Heart right ventricle (tissue), 16 donors: ENCODE data around the gene KPNB1. TPM values are rescaled to one million over a fixed set of nuclear protein-coding genes. Genes with fewer than 3 reads are reported as not detected.
A peak's percentile ranks its signal among the peaks of the same experiment; 100 is the strongest.

Experiments used
- ATAC-seq, 8 donors: fragments of 200-7000 bp; cut with Tn5 transposase; one replicate each; pipeline ENCODE4 v1.9.1; 2020; ENCODE audit warnings: mild to moderate bottlenecking in 8 of 8, moderate library complexity in 8 of 8, moderate number of reproducible peaks in 1 of 8
- DNase-seq, 2 donors: peaks; one replicate each; pipeline ENCODE4 v3.0.0-alpha.2; 2020
- H3K27ac ChIP-seq, 10 donors: fragments of 200-600 bp; sonication (generic) in 2 of 10; one replicate each; pipeline versions ENCODE4 v1.5.0 to v1.8.0; 2020 to 2022; ENCODE audit warnings: mild to moderate bottlenecking in 3 of 10
- H3K27me3 ChIP-seq, 7 donors: fragments of 200-600 bp; one replicate each; pipeline ENCODE4 v1.8.0; 2021 to 2022; ENCODE audit warnings: mild to moderate bottlenecking in 2 of 7
- H3K36me3 ChIP-seq, 9 donors: fragments of 200-600 bp; sonication (generic) in 1 of 9; one replicate each; pipeline versions ENCODE4 v1.5.0 to v1.8.0; 2020 to 2022; ENCODE audit warnings: mild to moderate bottlenecking in 2 of 9
- H3K4me1 ChIP-seq, 9 donors: fragments of 200-600 bp; sonication (generic) in 1 of 9; one replicate each; pipeline versions ENCODE4 v1.5.0 to v1.8.0; 2020 to 2022; ENCODE audit warnings: mild to moderate bottlenecking in 4 of 9
- H3K4me3 ChIP-seq, 10 donors: fragments of 200-600 bp; sonication (generic) in 2 of 10; one replicate each; pipeline versions ENCODE4 v1.5.0 to v1.8.0; 2020 to 2022; ENCODE audit warnings: mild to moderate bottlenecking in 7 of 10, moderate library complexity in 2 of 10
- H3K9me3 ChIP-seq, 11 donors: fragments of 200-600 bp in 10 of 11; sonication (generic) in 2 of 11; one replicate each; pipeline versions ENCODE4 v1.5.0 to v1.8.0; 2013 to 2022; ENCODE audit warnings: mild to moderate bottlenecking in 2 of 11, control low read depth in 1 of 11, moderate library complexity in 1 of 11
- CTCF ChIP-seq, 9 donors: fragments of 200-600 bp; sonication (generic) in 2 of 9; IDR thresholded peaks; one replicate each; pipeline versions ENCODE4 v1.5.0 to v1.8.0; 2021 to 2022; ENCODE audit warnings: antibody characterized with exemption in 9 of 9, mild to moderate bottlenecking in 5 of 9, moderate library complexity in 1 of 9
- WGBS, 2 donors: extraction: QIAGEN DNeasy Blood & Tissue Kit; methylation state at CpG; one replicate each; pipeline ENCODE4 v1.1.7; 2013; ENCODE audit warnings: inconsistent platforms in 1 of 2; 5-methylcytosine and 5-hydroxymethylcytosine counted together
- intact Hi-C, 10 donors: fragments of 100-400 bp; cut with DNase I; formaldehyde crosslinking; loops; one replicate each; pipeline versions ENCODE4 v1.11.1 to v1.14.2; 2022
- polyA plus RNA-seq, 2 donors: library from polyadenylated mRNA; stranded (reverse); fragments of 200-250 nt; gene quantifications; one replicate each; pipeline ENCODE4 v1.2.3, GENCODE V29; 2013
- total RNA-seq, 10 donors: library from RNA; stranded (reverse); fragmentation: NEBNext Ultra II Directional in 3 of 10; extraction: Animal tissue kit (Norgen Biotek cat#: 25700) in 3 of 10; gene quantifications; one replicate each; pipeline versions ENCODE4 v1.2.1 to v1.2.4, GENCODE V29; 2021 to 2023
- donor health status: Arrhythmogenic right ventricular cardiomyopathy.
- donor health status: ischemic (EF 13 %, LVEDD 7.1; RV severe dilation, severe dysfunction).
- donor health status: healthy with polysubstance abuse.
- donor health status: DM: no; HTN: yes; CAD: no.
- donor health status: DM: no; HTN: no; CAD: no.
- donor health status: ischemic (EF 25% LVEDD 6.9; RV normal size, moderate dysfunction).
- donor health status: ischemic (EF 25% LVEDD 5.7; RV mildly dilated, moderate dysfunction).
- donor health status: healthy.
- donor health status: DM: yes; HTN: yes; CAD: no.
- donor health status: Ischemic cardiomyopathy.
- donor health status: ischemic (EF 35%, LVEDD 5.7; RV mildly dilated, moderate dysfunction).
- donor health status: nonischemic (EF 11% LVEDD 7.7; RV severe dilation, severe dysfunction).
- donor health status: DM: yes; HTN: yes; CAD: no.
- donor health status: PGD.
- donor health status: ischemic (EF 29% LVEDD 5.4; RV normal size, mild dysfunction).
- donor health status: nonischemic (EF 23%, LVEDD 6.1; RV moderate dilation, normal function).

The KPNB1 gene
- total and polyA plus RNA-seq, 12 donors = 30.6 to 236 (median 182) TPM

- DNase-seq = no peak
- H3K27me3 ChIP-seq = no peaks in the 10 kb centered on the region
- peaks cover 0 to 55% (median 25%) of the 10 kb centered on the region in 9 donors for H3K36me3 ChIP-seq
- H3K9me3 ChIP-seq = no peaks in the 10 kb centered on the region
- peaks cover 11 to 76% (median 55%) of the 10 kb centered on the region in 9 donors for H3K4me1 ChIP-seq
- no peak for ATAC-seq
- H3K27ac ChIP-seq = no peak overlapping the region
- H3K4me3 ChIP-seq = peak overlapping the region in 1 of 10 donors; percentile 84
- no peak for TF ChIP-seq CTCF (IDR thresholded peaks at IDR 0.05)
- WGBS, 2 donors = 52 to 59% methylated on average over 2 of the region's 2 CpGs
- intact Hi-C loops = no loop called here
Measured at GRCh38 chr17:47651704-47652103, 2.0 kb downstream of the KPNB1 start.

- H3K36me3 ChIP-seq = peaks cover 0 to 64% (median 34%) of the 10 kb centered on the region in 9 donors
Measured at GRCh38 chr17:47652570-47652969, 2.9 kb downstream of the KPNB1 start.

GRCh38 chr17:47653442-47653841 is 3.7 kb downstream of the KPNB1 start:
- intact Hi-C loops = no loop called here
- peaks cover 11 to 60% (median 47%) of the 10 kb centered on the region in 9 donors for H3K4me1 ChIP-seq
- no peak overlapping the region for H3K4me3 ChIP-seq
- H3K36me3 ChIP-seq = peaks cover 0 to 73% (median 42%) of the 10 kb centered on the region in 9 donors
- H3K27me3 ChIP-seq = no peaks in the 10 kb centered on the region
- no peak for TF ChIP-seq CTCF (IDR thresholded peaks at IDR 0.05)
- ATAC-seq (no peak), DNase-seq (no peak)
- H3K9me3 ChIP-seq = no peaks in the 10 kb centered on the region
- 59 to 67% methylated on average over 2 of the region's 2 CpGs for WGBS, 2 donors
- H3K27ac ChIP-seq = no peak overlapping the region

More at GRCh38 chr17:47652570-47652969, 2.9 kb downstream of the KPNB1 start:
- no peak overlapping the region for H3K27ac ChIP-seq
- TF ChIP-seq CTCF (IDR thresholded peaks at IDR 0.05) = no peak
- ATAC-seq = no peak
- peaks cover 11 to 69% (median 55%) of the 10 kb centered on the region in 9 donors for H3K4me1 ChIP-seq
- no peaks in the 10 kb centered on the region for H3K9me3 ChIP-seq
- no peak for DNase-seq
- H3K4me3 ChIP-seq = no peak overlapping the region
- no peaks in the 10 kb centered on the region for H3K27me3 ChIP-seq
- 87 to 92% methylated on average over 6 of the region's 6 CpGs for WGBS, 2 donors
- intact Hi-C loops = no loop called here

- no peaks in the 10 kb centered on the region for H3K27me3 ChIP-seq
- ATAC-seq = no peak
- peaks cover 0 to 88% (median 57%) of the 10 kb centered on the region in 9 donors for H3K36me3 ChIP-seq
- TF ChIP-seq CTCF (IDR thresholded peaks at IDR 0.05) = no peak
- H3K27ac ChIP-seq = peak overlapping the region in 1 of 10 donors; percentile 13
- peaks cover 11 to 69% (median 39%) of the 10 kb centered on the region in 9 donors for H3K4me1 ChIP-seq
- 45% methylated on average over 6 of the region's 6 CpGs for WGBS, 2 donors
- H3K9me3 ChIP-seq = no peaks in the 10 kb centered on the region
- peak in 1 of 2 donors; percentile 14 for DNase-seq
- H3K4me3 ChIP-seq = no peak overlapping the region
- intact Hi-C loops = no loop called here
Measured at GRCh38 chr17:47654991-47655390, 5.3 kb downstream of the KPNB1 start.
